Neutrophil (primary cell): ENCODE data around the gene PPP6R2.
A peak's percentile ranks its signal among the peaks of the same experiment; 100 is the strongest.

Experiments
- H3K27ac ChIP-seq: fragments of 200-600 bp; sonication (generic); 2 replicates; pipeline ENCODE4 v1.5.1; 2016; ENCODE audit warnings: mild to moderate bottlenecking, moderate library complexity
- H3K27me3 ChIP-seq: fragments of 200-600 bp; sonication (generic); 2 replicates; pipeline ENCODE4 v1.6.0; 2016; ENCODE audit warnings: mild to moderate bottlenecking
- H3K36me3 ChIP-seq: fragments of 200-600 bp; sonication (generic); 2 replicates; pipeline ENCODE4 v1.5.1; 2017
- H3K4me1 ChIP-seq, 2 experiments: fragments of 200-600 bp in 1 of 2; sonication (generic) in 1 of 2; 1 replicate in 1 of 2; 2 replicates in 1 of 2; pipeline versions ENCODE4 v1.5.1 to v1.6.1; 2013 to 2016; ENCODE audit warnings: low read depth in 1 of 2, low read length in 1 of 2, mild to moderate bottlenecking in 1 of 2, moderate library complexity in 1 of 2; ENCODE audit not compliant: control insufficient read depth in 1 of 2, insufficient read depth in 1 of 2
- H3K4me3 ChIP-seq, 2 experiments: fragments of 200-600 bp in 1 of 2; sonication (generic) in 1 of 2; 1 replicate in 1 of 2; 2 replicates in 1 of 2; pipeline ENCODE4 v1.5.1; 2013 to 2016; ENCODE audit warnings: low read depth in 1 of 2, low read length in 1 of 2, mild to moderate bottlenecking in 1 of 2, moderate library complexity in 1 of 2
- H3K9me3 ChIP-seq: fragments of 200-600 bp; sonication (generic); 2 replicates; pipeline ENCODE4 v1.5.1; 2016
- CTCF ChIP-seq: fragments of 200-600 bp; sonication (generic); IDR thresholded peaks from 2 replicates; pipeline ENCODE4 v1.5.1; 2016; ENCODE audit warnings: antibody characterized with exemption

PPP6R2 gene

GRCh38 chr22:50338860-50339462 lies 4.2 kb upstream of the PPP6R2 start:
- Histone ChIP-seq H3K27me3 (no peaks in the 10 kb centered on the region), H3K36me3 (no peaks in the 10 kb centered on the region), H3K4me1 (peaks cover 12 to 13% of the 10 kb centered on the region in 2 experiments), H3K9me3 (no peaks in the 10 kb centered on the region), H3K4me3 (no peak overlapping the region), H3K27ac (no peak overlapping the region)
- TF ChIP-seq CTCF, result no peak

GRCh38 chr22:50339945-50340879 lies 2.9 kb upstream of the PPP6R2 start:
- no peak overlapping the region for H3K4me3 ChIP-seq
- peaks cover 12 to 13% of the 10 kb centered on the region in 2 experiments for H3K4me1 ChIP-seq
- no peaks in the 10 kb centered on the region for H3K36me3 ChIP-seq
- TF ChIP-seq CTCF, result no peak
- no peaks in the 10 kb centered on the region for H3K27me3 ChIP-seq
- no peaks in the 10 kb centered on the region for H3K9me3 ChIP-seq
- H3K27ac ChIP-seq, result no peak overlapping the region

GRCh38 chr22:50341977-50342650 lies 1.0 kb upstream of the PPP6R2 start:
- H3K4me1 ChIP-seq, result peaks cover 12 to 13% of the 10 kb centered on the region in 2 experiments
- TF ChIP-seq CTCF, result peak; percentile 95
- H3K27me3 ChIP-seq, result no peaks in the 10 kb centered on the region
- H3K36me3 ChIP-seq, result no peaks in the 10 kb centered on the region
- H3K9me3 ChIP-seq, result no peaks in the 10 kb centered on the region
- H3K27ac ChIP-seq, result peak overlapping the region; percentile 80
- H3K4me3 ChIP-seq, result peak overlapping the region; percentile 80 to 85

- no peaks in the 10 kb centered on the region for H3K9me3 ChIP-seq
- H3K4me1 ChIP-seq, result peaks cover 12 to 13% of the 10 kb centered on the region in 2 experiments
- no peaks in the 10 kb centered on the region for H3K36me3 ChIP-seq
- H3K27me3 ChIP-seq, result no peaks in the 10 kb centered on the region
- H3K4me3 ChIP-seq, result peak overlapping the region; percentile 80 to 85
- H3K27ac ChIP-seq, result peak overlapping the region; percentile 80
- TF ChIP-seq CTCF, result no peak
These were observed 411 bp downstream of the PPP6R2 start for GRCh38 chr22:50343541-50343935.

- Histone ChIP-seq H3K36me3 (peaks cover 1% of the 10 kb centered on the region), H3K27ac (no peak overlapping the region), H3K4me3 (no peak overlapping the region), H3K27me3 (no peaks in the 10 kb centered on the region), H3K9me3 (no peaks in the 10 kb centered on the region), H3K4me1 (peaks cover 12 to 13% of the 10 kb centered on the region in 2 experiments)
- no peak for TF ChIP-seq CTCF
These were observed 3.3 kb downstream of the PPP6R2 start for GRCh38 chr22:50346470-50346869.
